Activated CD4-positive, alpha-beta T cell treated with anti-CD3 and anti-CD28 coated beads, Interleukin-2, amount 50 U/mL, for 16 hours (primary cell): ENCODE measurements around the gene LATS2.
"Not testable (repeated sequence)": the region's sequence is repeated elsewhere in the genome, so short reads cannot be mapped to it uniquely, and the experiment has no call there.

Experiments used
- DNase-seq: peaks from one replicate; pipeline ENCODE4 v3.0.0-alpha.2; 2020

The LATS2 gene

DNA sequence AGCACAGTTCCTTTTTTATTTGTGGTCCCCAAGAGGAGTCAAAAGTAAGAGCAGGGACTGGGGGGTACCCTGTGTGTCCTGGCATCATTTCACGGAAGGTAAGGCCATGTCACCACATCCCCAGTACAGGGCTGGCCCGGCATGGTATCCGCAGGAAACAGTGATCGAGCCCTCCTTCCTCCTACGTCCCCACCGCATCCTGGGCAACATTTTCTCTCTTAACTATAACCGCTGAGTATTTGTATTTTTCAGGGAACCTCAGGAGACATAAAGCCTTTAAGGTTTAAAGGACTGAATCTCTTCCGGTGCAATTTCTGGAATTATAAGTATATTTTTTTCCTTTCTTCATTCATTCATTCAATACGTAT lies 13.6 kb upstream of the LATS2 start:
- DNase-seq = peak; percentile 49

DNA sequence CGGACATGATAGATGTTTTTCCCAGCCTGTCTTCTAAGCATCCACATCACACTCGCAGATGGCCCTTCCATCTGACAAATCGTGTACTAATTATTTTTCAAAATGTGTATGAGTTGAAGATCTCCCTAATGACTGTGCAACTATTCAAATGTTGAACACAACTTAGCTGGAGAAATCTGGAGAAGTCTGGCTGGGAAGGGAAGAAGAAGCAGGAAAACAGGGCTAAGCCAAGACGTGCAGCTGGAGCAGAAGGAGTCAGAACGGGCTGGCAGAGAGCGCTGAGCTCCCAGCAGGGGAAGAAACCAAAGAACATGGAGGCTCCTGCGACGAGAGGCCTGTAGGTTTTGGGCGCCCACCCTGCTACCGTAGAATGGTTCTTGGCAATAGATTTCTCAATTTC lies 13.2 kb upstream of the LATS2 start:
- DNase-seq = no peak

GRCh38 chr13:21071924-21072323 lies 10.5 kb upstream of the LATS2 start:
- DNase-seq = no peak

DNA sequence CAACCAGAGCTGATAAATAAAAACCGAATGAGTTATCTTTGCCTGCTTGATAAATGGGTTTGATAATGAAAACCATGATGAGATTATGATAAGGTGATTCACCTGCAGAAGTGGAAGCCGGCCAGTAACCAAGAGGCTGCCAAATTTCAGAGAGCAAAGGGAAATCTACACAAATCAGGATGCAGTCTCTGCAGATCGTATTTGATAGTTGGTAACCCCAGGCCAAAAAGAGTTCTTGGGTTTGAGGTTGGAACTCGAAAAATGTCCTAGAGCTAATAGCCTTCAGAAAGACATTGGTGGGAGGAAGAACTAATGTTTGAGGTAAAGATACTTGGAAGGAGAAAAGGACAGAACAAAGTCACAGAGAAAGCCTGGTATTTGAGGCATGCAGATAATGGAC lies 9.6 kb upstream of the LATS2 start:
- no peak for DNase-seq

GRCh38 chr13:21069561-21070004 lies 8.2 kb upstream of the LATS2 start:
- peak; percentile 82 for DNase-seq

DNA sequence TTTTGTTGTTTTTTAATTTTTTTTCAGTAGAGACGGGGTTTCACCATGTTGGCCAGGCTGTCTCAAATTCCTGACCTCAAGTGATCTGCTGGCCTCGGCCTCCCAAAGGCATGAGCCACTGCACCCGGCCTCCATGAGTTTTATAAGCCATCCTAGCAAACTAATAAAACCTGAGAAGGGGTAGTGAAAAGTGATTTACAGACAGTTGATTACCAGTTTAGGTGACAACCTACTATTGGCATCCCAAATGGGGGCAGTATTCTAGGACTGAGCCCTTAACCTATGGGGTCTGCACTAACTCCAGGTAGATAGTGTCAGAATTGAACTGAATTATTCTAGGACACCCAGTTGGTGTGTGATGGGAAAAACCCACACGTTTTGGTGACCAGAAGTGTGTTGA lies 6.5 kb upstream of the LATS2 start:
- no peak for DNase-seq

DNA sequence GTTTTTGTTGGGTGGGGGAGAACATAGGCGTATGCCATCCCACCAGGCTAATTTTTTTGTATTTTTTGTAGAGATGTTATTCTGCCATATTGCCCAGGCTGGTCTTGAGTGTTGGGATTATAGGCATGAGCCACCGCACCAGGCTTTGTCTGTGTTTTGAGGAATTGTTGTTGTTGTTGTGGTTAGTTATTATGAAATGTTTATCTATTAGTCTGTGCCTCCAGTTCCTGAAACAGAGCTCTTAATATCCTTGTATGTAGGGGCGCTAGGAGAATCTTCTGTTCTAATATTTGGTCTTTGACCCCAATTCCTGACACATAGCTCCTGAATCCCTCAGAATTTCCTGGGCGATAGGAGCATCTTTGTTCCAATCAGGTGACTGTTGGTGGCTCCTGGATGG lies 5.6 kb upstream of the LATS2 start:
- no peak for DNase-seq

- no peak for DNase-seq
Measured at GRCh38 chr13:21065686-21066085, 4.3 kb upstream of the LATS2 start.

GRCh38 chr13:21063031-21063430 lies 1.6 kb upstream of the LATS2 start:
- no peak for DNase-seq

- DNase-seq = no peak
Measured at GRCh38 chr13:21060338-21061028, 903 bp downstream of the LATS2 start.

GRCh38 chr13:21059641-21060337 lies 1.6 kb downstream of the LATS2 start:
- no peak for DNase-seq

DNA sequence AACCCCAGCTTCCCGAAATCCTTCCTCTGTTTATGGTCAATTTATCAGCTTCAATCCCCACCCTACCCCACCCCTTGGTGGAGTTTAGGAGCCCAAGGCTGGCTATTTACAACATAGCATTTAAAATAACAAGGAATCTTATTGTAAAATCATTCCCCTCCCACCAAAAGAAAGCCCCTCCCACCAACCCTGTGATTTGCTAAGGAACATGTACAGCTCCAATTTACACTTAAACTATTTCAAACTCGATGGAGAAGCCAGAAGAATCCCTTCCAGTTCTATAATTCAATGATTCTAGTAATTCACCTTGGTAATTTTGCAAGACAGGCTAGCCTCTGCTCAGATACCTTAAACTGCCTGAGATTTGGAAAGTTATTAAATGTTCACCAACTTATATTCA lies 3.0 kb downstream of the LATS2 start:
- DNase-seq = no peak

GRCh38 chr13:21055511-21056045 lies 5.8 kb downstream of the LATS2 start:
- no peak for DNase-seq

GRCh38 chr13:21055016-21055415 lies 6.4 kb downstream of the LATS2 start:
- no peak for DNase-seq

DNA sequence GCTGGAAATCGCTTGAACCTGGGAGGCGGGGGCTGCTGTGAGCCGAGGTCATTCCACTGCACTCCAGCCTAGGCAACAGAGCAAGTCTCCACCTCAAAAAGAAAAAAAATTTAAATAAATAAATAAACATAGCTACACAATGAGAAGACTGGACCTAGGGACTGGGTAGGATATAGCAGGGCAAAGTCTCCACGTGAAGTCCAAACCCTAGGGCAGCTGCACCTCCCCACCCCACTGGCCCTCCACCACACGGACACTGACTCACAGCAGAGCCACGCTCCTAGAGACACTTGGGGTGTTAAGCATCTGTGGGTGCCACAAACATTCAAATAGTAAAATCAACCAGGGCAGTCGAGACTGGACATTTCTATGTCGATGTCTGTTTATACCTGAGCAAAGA lies 7.1 kb downstream of the LATS2 start:
- DNase-seq = no peak

GRCh38 chr13:21053231-21053630 lies 8.2 kb downstream of the LATS2 start:
- DNase-seq = no peak

GRCh38 chr13:21051675-21052074 lies 9.7 kb downstream of the LATS2 start:
- no peak for DNase-seq

DNA sequence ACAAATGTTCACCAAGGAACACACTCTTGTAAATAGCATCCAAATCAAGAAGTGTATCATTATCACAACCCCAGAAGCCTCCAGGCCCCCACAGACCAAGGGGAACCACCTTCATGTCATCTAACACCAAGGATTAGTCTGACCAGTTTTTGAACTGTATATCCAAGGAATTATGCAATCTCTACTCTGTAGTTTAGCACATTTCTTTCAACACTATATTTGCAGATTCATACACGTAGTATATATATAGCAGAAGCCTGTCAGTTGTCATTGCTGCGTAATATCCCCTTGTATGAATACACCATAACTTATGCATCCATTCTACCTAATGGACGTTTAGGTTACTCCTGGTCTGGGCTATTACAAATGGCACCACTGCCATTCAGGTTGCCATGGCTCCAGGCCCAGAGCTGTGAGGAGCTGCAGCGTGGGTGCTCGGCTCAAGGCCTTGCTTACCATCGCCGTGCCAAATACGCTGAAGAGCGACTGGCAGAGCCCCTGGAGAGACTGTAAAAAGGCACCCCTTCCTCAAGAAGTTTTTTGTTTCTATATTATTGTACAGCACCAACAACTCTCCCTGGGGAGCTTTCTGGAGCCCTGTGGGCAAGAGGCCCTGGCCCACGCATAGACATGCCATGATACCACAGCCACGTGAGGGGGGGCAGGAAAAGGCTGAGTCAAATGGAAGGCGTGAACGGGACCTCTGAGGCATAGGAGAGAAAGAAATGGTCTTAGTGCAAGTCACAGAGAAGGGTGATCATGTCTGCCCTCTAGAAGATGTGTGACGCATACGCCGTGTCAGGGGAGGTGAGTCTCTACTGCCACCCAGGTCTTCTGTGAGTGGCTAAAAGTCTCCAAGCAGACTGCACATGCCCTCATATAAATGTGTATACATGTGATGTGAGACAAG lies 10.8 kb downstream of the LATS2 start:
- no peak for DNase-seq

DNA sequence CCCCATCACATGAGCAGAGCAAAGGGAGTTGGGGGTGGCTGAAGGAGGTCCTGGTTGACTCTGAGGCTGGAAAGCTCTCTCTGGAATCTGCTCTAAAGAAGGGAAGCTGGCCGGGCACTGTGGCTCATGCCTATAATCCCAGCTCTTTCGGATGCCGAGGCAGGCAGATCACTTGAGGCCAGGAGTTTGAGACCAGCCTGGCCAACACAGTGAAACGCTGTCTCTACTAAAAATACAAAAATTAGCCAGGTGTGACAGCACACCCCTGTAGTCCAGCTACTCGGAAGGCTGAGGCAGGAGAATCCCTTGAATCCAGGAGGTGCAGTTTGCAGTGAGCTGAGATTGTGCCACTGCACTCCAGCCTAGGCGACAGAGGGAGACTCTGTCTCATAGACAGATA lies 11.7 kb downstream of the LATS2 start:
- not testable (repeated sequence) for DNase-seq

DNA sequence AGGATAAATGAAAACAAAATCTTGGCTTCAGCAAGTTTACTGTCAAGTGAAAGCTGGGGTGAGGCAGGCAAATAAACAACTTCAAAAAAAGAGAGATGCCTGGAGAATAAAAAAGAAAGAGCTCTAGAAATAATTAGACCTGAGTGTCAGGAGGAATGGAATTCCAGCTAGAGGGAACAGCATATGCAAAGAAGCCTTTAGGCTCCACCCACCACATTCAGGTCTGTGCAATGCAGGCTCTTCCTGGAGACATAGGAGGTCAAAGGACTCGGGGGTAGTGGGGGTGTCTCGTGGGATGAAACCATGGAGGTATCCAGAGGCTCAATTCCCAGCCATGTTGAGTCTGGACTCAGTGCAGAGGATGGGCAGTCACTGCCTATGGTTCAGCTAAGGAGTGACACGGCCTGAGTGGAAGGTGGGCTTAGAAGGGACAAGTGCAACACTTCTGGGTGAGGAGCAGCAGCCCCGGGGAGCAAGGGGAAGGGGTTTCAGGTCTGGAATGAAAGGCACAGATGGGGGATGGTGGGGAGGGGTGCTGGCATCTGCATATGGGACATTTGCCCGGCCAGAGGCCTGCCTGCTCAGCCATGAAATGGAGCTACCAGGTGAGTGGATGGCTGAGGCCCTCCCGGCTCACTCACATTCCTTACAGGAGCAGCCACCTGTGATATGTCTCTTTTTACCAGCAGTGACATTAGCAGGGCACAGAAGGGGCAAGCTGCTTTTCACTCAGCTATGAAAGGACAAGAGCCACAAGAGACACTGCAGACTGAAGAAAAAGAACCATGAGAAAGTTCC lies 12.3 kb downstream of the LATS2 start:
- no peak for DNase-seq

DNA sequence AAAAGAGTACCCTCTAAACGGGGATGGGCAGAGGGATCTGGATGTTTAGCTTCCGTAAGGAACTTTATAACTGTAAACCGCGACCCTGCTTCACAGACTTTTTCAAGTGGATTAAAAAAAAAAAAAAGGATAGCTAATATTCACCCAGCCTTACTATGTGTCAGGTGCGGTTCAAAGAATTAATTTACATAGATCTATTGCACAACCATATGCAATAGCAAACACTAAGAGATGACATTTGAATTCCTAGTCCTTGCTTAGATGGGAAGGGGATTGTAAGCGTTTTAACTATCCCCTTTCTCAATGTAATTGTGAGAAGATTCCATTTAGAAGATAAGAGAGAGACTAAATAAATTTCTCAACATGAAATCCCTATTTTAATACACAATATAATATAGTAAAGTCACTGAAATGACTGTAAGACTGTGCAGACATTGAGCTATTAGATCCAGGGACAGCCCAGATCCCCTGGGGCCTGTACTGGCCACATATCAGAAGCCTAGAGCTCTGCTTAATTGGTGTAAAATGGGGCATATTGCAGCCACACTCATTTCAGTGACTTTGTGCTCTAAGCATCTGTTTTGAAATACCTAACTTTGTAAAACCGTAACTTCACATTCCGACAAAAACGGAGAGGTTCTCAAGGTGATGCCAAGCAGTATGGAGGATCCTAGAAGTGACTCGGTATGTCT lies 13.6 kb downstream of the LATS2 start:
- no peak for DNase-seq

DNA sequence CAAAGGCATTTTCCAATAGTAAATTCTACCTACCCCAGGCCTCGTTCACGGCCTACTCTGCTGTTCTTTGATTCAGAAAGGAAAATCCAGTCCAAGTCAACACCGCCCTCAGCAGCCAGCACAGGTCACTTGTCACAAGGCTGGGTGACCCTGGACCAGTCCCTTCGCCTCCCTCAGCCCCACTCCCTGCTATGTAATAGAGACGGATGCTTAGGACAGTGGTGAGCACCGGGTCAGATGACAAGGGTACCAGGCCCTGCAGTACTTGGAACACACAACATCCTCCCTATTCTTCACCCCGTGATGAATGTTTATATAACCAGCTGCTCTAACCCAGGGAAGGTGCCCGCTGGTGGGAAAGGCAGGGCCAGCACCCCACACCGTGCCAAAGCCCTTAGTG lies 14.3 kb downstream of the LATS2 start:
- no peak for DNase-seq
